PC-3 (cell line): ENCODE measurements around the gene TMEM41A.

ENCODE experiments used
- CTCF ChIP-seq: fragments of 300-600 bp; sonication (generic); conservative IDR thresholded peaks from 2 replicates; pipeline ENCODE4 v1.5.1; 2017; ENCODE audit warnings: antibody characterized with exemption, low read depth, mild to moderate bottlenecking, low read length
- EZH2 ChIP-seq: fragments of 300-600 bp; sonication (generic); IDR thresholded peaks from one replicate; pipeline ENCODE4 v1.6.1; 2017; ENCODE audit warnings: antibody characterized with exemption, mild to moderate bottlenecking, low read length; ENCODE audit not compliant: unreplicated experiment
- EZH2phosphoT487 ChIP-seq: fragments of 300-600 bp; sonication (generic); IDR thresholded peaks from 2 replicates; pipeline ENCODE4 v1.6.1; 2018; ENCODE audit warnings: mild to moderate bottlenecking, antibody characterized with exemption, low read length, borderline replicate concordance

- TF ChIP-seq CTCF, result no peak
- TF ChIP-seq EZH2, result no peak
- TF ChIP-seq EZH2phosphoT487, result no peak
Measured at GRCh38 chr3:185460309-185460708, 38.5 kb downstream of the TMEM41A start.
